ENCODE results near the gene SLC43A2.

DNA sequence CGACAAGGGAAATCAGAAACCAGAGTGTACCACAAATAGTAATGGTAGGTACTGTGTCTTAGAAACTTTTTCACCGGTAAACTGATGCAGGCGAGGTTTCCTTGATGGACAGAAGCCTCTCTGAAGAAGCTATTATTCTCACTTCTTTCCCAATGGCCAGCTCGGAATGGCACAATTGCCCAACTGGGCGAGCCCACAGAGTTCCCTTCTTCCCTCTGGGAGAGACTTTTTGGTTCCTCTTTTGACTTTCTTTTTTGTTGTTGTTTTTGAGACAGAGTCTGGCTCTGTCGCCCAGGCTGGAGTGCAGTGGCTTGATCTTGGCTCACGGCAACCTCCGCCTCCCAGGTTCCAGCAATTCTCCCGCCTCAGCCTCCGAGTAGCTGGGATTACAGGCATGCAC is 16.9 kb downstream of the SLC43A2 start:
- TF ChIP-seq, protein P1, sequence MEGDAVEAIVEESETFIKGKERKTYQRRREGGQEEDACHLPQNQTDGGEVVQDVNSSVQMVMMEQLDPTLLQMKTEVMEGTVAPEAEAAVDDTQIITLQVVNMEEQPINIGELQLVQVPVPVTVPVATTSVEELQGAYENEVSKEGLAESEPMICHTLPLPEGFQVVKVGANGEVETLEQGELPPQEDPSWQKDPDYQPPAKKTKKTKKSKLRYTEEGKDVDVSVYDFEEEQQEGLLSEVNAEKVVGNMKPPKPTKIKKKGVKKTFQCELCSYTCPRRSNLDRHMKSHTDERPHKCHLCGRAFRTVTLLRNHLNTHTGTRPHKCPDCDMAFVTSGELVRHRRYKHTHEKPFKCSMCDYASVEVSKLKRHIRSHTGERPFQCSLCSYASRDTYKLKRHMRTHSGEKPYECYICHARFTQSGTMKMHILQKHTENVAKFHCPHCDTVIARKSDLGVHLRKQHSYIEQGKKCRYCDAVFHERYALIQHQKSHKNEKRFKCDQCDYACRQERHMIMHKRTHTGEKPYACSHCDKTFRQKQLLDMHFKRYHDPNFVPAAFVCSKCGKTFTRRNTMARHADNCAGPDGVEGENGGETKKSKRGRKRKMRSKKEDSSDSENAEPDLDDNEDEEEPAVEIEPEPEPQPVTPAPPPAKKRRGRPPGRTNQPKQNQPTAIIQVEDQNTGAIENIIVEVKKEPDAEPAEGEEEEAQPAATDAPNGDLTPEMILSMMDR (IDR thresholded peaks at IDR 0.05; ENCODE audit: low read depth, low read length, missing input control), result no peak
- TF ChIP-seq RAD21 (IDR thresholded peaks at IDR 0.05) (no peak), TAF1 (conservative IDR thresholded peaks at IDR 0.05) (no peak), YY1 (IDR thresholded peaks at IDR 0.05) (no peak)
- TF ChIP-seq, protein P2, sequence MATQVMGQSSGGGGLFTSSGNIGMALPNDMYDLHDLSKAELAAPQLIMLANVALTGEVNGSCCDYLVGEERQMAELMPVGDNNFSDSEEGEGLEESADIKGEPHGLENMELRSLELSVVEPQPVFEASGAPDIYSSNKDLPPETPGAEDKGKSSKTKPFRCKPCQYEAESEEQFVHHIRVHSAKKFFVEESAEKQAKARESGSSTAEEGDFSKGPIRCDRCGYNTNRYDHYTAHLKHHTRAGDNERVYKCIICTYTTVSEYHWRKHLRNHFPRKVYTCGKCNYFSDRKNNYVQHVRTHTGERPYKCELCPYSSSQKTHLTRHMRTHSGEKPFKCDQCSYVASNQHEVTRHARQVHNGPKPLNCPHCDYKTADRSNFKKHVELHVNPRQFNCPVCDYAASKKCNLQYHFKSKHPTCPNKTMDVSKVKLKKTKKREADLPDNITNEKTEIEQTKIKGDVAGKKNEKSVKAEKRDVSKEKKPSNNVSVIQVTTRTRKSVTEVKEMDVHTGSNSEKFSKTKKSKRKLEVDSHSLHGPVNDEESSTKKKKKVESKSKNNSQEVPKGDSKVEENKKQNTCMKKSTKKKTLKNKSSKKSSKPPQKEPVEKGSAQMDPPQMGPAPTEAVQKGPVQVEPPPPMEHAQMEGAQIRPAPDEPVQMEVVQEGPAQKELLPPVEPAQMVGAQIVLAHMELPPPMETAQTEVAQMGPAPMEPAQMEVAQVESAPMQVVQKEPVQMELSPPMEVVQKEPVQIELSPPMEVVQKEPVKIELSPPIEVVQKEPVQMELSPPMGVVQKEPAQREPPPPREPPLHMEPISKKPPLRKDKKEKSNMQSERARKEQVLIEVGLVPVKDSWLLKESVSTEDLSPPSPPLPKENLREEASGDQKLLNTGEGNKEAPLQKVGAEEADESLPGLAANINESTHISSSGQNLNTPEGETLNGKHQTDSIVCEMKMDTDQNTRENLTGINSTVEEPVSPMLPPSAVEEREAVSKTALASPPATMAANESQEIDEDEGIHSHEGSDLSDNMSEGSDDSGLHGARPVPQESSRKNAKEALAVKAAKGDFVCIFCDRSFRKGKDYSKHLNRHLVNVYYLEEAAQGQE (IDR thresholded peaks at IDR 0.05), result no peak

Measured in liver (tissue), 3 donors.